GM19023 (cell line): ENCODE measurements around the gene DKKL1.
"Not testable (repeated sequence)": the region's sequence is repeated elsewhere in the genome, so short reads cannot be mapped to it uniquely, and the experiment has no call there.

Experiments used
- ATAC-seq: cut with Tn5 transposase; IDR thresholded peaks from one replicate; pipeline ENCODE4 v1.9.1; 2021; ENCODE audit warnings: mild to moderate bottlenecking, moderate library complexity; ENCODE audit not compliant: unreplicated experiment

Gene DKKL1

DNA sequence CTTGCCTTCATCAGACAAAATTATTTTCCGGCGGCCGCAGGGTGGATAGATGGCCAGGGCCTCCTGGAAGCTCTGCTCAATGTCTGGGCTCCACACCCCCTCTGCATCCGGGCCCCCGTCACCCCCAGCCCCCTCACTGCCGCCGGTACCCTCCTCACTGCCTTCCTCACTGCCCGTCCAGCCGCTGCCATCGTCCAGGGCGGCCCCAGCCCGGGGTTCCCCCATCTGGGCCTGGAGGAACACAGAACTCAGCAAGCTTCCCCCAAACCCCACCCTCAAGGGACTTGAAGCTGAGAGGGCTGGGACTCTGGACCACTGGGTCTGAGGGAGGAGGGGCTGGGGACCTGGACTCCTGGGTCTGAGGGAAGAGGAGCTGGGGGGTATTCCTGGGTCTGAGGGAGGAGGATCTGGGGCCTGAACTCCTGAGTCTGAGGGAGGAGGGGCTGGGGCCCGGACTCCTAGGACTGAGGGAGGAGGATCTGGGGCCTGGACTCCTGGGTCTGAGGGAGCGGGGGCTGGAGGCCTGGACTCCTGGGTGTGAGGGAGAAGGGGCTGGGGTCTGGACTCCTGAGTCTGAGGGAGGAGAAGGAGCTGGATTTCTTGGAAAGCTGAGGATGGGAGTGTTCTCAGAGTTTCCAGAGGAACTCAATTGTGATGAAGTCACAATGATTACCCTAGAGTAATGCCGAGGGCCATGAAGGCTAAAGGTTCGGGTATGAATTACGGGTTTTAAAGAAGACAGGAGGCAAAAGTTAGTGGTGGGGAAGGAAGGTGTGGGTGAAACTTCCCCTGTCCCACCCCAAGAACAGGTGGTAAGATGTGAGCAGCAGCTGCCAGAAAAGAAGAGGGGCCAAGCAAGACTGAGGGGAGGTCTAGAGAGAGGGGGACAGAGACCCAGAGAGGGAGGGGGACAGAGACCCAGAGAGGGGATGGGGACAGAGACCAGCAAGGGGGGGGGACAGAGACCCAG, 3.5 kb upstream of the DKKL1 start:
- ATAC-seq, result no peak

DNA sequence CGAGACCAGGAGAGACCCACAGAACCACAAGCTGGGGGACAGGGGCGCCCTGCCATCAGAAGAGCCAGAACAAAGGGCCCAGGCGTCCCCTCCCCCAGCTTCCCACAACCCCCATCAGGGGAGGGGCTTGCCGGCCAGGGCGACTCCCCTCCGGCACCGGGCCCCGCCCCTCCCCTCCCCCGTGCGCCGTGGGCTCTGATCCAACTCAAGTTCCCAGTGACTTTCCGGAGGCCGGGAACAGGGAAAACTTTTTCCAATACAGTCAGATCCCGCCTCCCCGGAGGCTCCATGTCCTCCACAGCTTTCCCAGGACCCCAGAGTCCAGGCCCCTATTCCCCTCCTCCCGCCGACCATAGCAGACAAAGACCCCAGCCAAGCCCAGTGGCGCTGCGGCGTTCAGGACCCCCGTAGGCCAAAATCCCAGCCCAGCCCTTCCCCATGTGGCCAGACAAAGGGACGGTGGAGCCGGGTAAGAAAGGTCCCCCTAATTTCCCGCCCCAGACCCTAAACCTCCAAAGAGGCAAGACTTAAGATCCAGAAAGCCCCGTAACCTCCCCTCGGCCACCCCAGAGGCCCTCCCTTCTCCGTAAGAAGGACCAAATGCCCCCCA, 2.1 kb upstream of the DKKL1 start:
- ATAC-seq, result no peak

DNA sequence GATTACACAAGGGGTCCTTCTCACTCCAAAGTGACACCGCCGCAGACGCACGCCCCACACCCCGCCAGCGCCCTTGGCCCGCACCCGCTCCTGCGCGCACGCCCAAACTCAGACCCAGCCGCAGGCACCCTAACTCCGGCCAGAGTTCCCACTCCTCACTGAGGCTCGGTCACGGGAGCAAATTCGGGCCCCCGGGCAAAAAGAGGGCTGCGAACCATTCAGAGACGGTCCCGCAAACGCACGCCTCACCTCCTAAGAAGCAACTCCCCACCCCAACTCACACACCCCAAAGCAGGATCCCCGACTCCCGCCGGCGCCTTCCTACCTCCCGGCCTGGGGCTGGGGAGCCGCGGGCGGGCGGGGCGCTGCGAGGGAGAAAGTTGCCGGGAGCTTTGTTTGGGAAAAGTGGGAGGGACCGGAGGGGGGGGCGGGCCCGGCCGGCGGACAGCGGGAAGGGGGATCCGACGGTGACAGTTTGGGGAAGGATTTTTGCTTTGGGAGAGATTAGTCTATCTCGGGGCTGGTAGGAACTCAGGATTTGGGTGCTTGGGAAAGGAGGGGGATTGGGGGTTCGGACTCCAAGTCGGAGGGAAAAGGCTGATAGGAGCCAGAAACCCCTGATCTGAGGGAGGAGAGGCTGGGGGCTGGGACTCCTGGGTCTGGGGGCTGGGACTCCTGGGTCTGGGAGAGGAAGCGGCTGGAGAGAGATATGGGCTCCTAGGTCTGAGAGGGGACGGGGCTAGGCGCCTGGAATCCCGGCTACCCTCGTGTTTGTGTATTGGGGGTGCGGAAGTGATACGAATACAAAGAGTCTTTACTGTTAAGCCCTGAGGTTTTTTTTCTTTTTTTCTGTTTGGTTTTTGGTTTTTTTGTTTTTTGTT, 1.4 kb upstream of the DKKL1 start, which contains the start of gene TEAD2:
TEAD2 (minus strand) TSS at position 369 of the 881 bp plus-strand sequence. CDS start 2,341 bp downstream, outside the sequence.
- ATAC-seq, result no peak

DNA sequence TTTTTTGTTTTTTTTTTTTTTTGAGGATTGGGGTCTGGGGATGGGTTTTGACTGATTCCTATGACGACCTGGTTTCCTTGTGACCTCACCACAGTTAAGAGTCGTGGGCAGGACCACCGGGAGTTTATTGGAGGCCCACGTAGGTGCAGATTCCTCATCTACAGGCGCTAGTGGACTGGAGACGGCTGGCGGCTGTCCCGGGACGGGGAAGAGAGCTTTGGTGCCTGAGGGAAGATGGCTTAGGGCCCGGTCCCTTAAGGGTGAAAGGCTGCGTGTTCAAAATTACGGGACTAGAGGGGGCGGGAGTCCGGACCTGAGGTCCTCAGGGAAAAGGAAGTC, 779 bp upstream of the DKKL1 start:
- no peak for ATAC-seq

GRCh38 chr19:49364083-49364737, 533 bp downstream of the DKKL1 start:
- ATAC-seq, result no peak

- no peak for ATAC-seq
These were observed 2.4 kb downstream of the DKKL1 start for GRCh38 chr19:49366110-49366509.

DNA sequence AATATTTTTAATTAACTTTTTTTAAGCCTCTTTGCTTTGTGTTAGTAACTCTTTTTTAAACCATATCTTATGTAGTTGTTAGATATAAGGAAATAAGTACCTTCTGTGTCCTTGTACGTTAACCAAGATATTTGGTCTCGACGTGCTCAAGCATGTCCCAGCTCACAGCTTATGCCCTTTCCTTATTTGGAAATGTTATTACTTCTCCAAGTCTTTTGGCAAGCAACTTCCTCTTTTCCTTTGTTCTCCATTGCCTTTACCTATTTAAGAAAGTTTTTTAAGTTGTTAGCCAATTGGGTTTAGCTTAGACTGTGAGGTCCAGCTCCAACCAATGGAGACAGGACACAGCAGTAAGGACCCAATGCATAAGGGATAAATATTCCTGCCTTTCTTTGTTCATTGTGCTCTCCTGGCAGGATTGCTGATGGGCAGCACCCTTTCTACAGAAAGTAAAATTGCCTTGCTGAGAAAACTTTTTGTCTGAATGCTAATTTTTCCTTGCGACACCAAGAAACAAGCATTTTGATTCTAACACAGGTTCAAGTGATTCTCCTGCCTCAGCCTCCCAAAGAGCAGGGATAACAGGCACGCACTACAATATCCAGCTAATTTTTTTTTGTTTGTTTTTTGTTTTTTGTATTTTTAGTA, 5.2 kb downstream of the DKKL1 start:
- ATAC-seq, result no peak

DNA sequence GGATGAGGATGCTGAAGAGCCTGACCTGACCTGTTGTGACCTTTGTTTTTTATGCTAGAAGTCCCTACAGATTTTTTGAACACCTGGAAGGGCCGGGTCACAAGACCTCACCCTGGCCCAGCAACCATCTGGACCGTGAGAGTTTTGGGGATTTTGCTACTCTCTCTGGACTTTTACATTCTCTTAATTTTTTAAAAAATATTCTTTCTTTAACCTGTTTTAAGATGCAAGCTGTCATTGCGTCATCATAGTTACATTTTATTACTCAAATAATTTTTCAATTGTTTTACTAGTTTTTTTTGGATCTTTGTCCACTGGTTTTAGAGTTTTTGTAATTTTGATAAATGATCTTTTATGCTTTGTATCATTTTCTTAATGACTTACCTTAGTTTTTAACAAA, 7.5 kb downstream of the DKKL1 start:
- ATAC-seq, result no peak

- not testable (repeated sequence) for ATAC-seq
These were observed 9.5 kb downstream of the DKKL1 start for GRCh38 chr19:49373174-49373573.

DNA sequence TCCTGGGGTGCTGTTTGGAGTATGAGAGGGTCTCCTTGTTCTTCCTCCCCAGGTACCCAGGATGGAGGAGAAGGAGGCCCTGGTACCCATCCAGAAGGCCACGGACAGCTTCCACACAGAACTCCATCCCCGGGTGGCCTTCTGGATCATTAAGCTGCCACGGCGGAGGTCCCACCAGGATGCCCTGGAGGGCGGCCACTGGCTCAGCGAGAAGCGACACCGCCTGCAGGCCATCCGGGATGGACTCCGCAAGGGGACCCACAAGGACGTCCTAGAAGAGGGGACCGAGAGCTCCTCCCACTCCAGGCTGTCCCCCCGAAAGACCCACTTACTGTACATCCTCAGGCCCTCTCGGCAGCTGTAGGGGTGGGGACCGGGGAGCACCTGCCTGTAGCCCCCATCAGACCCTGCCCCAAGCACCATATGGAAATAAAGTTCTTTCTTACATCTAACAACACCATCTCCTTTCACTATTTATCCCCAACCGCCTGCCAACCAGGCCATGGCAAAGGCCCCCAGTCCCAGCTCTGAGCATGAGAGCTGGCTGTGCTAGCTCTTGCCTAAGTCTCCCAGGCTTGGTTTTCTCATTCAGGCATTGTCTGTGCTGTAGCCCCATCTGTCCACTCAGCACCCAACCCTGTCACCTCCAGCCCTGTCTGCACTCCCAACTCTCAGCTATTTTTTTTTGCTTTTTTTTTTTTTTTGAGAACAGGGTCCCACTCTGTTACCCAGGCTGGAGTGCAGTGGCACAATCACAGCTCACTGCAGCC, 11.2 kb downstream of the DKKL1 start:
- no peak for ATAC-seq

- no peak for ATAC-seq
These were observed 14.8 kb downstream of the DKKL1 start for GRCh38 chr19:49378512-49378911.

GRCh38 chr19:49380391-49380790, 16.7 kb downstream of the DKKL1 start:
- ATAC-seq, result no peak

GRCh38 chr19:49382639-49383038, 19.0 kb downstream of the DKKL1 start:
- no peak for ATAC-seq

DNA sequence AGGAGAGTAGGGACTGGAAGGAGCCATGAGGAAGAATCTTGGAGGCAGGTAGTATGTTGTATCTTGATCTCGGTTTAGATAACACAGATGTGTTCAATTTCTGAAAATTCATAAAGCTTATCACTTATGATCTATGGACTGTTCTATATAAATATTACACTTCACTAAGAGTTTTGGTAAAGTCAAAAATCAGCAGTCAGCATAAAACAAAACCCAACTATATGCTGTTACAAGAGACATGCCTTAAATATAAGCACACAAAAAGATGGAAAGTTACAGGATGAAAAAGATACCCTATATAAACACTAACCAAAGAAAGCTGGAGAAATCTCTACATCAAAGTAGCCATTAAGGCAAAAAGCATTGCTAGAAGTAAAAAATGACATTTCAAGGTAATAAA, 19.9 kb downstream of the DKKL1 start:
- no peak for ATAC-seq

DNA sequence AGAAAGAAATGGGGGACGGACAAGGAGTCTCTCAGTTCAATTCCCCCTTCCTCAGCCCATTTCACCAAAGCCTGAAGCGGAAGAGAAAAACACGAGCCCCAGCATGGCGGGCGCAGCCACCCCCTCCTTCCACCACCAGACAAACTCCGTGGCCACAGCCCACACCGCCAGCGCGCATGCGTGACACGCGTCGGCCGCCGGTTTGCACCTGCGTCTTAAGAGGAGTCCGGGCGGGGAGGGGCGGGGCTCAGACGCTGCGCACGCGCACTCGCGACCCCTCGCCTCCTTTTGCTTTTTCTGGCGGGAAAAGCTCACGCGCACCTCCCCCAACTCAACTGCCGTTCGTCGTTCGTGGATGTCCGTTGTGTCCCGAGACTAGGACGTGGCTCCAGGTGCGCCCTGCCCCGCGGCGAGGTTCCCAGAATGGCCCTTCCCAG, 24.3 kb downstream of the DKKL1 start, which contains the start of gene KASH5:
KASH5 (plus strand) TSS at position 314 of the 437 bp plus-strand sequence. CDS start 2,635 bp downstream, outside the sequence.
- ATAC-seq, result no peak

DNA sequence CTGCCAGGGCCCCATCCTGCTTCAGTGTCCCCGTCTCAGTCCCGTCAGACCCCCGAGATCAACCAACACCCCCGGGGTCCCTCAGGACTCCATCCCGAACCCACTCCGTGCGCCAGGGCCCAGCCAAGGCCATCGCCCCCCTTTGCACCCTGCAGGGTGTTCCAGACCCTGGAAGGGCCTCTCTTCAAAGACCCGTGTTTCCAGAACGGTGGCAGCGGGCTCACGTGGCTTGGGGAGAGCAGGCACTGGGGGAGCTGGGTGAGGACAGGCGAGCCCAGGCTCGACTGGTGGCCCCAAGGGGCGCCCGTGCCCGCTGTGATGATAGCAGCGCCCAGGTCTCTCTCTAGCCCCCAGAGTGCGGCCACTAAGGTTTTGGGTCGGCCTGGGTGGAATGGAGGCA, 25.7 kb downstream of the DKKL1 start:
- ATAC-seq, result no peak

DNA sequence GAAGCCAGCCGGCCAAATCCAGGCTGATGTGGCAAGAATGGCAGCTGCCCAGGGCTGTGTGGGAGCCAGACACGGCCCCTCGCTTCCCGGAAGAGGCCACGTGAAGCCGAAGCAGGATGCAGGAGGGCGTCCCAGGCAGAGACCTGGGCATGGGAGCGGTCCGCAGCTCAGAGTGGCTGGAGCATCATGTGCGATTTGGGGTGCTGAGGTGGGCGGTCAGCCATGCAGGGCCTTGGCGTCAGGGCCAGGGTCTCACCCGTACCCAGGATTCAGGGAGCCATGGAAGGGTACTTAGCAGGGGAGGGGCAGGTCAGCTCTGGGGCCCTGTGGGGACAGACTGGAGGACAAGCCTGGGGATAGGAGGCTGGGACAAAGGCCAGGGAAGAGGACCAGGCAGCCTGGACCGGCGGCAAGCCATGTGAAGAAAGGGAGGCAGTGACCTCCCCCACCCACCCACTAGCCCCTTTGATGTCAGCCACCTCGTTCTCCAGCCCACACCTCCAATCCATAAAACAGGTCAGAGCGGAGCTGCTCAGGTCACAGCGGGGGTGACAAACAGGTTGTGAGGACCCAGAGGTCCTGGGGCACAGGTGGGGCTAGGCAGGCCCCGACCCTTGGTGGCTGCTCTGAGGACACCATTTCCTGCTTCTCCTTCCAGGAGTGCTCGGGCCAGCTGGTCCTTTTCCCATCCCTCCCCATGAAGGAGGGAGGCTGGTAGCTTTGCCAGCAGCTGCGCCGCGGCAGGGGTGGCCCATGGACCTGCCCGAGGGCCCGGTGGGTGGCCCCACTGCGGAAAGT, 26.7 kb downstream of the DKKL1 start:
- no peak for ATAC-seq

DNA sequence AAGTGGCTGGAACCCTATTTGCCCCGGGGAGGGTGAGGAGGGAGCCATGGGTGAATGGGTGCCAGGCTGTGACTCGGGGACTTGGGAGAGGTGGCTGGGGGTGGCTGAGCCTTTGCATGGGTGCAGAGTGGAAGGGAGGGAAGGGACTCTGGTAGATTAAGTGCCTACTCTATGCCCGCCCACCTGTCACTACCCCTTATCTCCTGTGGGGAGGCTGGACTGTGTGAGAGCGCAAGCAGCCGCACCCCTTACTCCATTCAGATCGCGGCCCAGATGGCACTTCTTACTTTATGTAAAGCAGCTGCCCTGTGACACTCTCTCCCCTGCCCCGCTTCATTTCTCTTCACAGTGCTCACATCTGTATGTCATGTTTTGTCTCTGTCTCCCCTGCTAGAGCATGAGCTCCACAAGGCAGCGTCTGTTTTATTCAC, 27.3 kb downstream of the DKKL1 start:
- ATAC-seq, result no peak
